PC-3 (cell line): ENCODE results near the gene PAMR1.

Experiments used
- EZH2 ChIP-seq: fragments of 300-600 bp; sonication (generic); IDR thresholded peaks from one replicate; pipeline ENCODE4 v1.6.1; 2017; ENCODE audit warnings: antibody characterized with exemption, mild to moderate bottlenecking, low read length; ENCODE audit not compliant: unreplicated experiment
- EZH2phosphoT487 ChIP-seq: fragments of 300-600 bp; sonication (generic); IDR thresholded peaks from 2 replicates; pipeline ENCODE4 v1.6.1; 2018; ENCODE audit warnings: mild to moderate bottlenecking, antibody characterized with exemption, low read length, borderline replicate concordance
- TF ChIP-seq, protein P1 (sequence below): fragments of 300-600 bp; sonication (generic); conservative IDR thresholded peaks from 2 replicates; pipeline ENCODE4 v1.5.1; 2017; ENCODE audit warnings: antibody characterized with exemption, low read depth, mild to moderate bottlenecking, low read length

DNA sequence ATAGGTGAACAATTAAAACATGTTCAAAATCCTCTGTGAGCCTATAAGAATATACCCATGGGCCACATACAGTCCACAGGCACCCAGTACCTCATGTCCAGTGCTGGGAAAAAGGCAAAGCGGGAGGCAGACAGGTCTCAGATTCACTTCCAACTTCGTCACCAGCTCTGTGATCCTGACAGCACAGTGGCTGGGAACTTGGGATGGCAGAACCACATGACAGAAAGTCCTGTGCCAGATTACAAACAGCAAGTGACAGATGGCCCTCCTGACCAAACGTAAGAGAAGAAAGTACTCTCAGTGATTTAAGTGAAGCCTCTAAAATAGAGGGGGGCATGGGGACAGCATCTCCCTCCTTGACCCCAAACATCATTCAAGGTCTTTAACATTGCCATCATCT is 111.8 kb downstream of the PAMR1 start:
- TF ChIP-seq, protein P1, sequence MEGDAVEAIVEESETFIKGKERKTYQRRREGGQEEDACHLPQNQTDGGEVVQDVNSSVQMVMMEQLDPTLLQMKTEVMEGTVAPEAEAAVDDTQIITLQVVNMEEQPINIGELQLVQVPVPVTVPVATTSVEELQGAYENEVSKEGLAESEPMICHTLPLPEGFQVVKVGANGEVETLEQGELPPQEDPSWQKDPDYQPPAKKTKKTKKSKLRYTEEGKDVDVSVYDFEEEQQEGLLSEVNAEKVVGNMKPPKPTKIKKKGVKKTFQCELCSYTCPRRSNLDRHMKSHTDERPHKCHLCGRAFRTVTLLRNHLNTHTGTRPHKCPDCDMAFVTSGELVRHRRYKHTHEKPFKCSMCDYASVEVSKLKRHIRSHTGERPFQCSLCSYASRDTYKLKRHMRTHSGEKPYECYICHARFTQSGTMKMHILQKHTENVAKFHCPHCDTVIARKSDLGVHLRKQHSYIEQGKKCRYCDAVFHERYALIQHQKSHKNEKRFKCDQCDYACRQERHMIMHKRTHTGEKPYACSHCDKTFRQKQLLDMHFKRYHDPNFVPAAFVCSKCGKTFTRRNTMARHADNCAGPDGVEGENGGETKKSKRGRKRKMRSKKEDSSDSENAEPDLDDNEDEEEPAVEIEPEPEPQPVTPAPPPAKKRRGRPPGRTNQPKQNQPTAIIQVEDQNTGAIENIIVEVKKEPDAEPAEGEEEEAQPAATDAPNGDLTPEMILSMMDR = no peak
- no peak for TF ChIP-seq EZH2phosphoT487
- no peak for TF ChIP-seq EZH2
